H1 (cell line): ENCODE measurements around the gene TGFB1I1. TPM values are rescaled to one million over a fixed set of nuclear protein-coding genes. Genes with fewer than 3 reads are reported as not detected.

ENCODE experiments used
- CTCF ChIA-PET: fragments of 300-600 bp; sonication (Branson Sonifier 250); formaldehyde crosslinking; loops from one replicate; lab custom pipeline; 2021; ENCODE audit not compliant: partially characterized antibody; lab: Charles Lee
- POLR2A ChIA-PET: fragments of 300-600 bp; sonication (Branson Sonifier 250); formaldehyde crosslinking; loops from one replicate; lab custom pipeline; 2021; ENCODE audit warnings: inconsistent platforms; ENCODE audit not compliant: partially characterized antibody; lab: Charles Lee
- DNase-seq, 2 experiments: peaks; one replicate each; pipeline versions ENCODE4 v3.0.0 to v3.0.0-alpha.2; 2010 to 2022; ENCODE audit warnings: low spot score in 2 of 2, low read depth in 1 of 2, mixed read lengths in 1 of 2
- FAIRE-seq: peaks from 2 replicates; lab custom pipeline; 2011; peaks lifted over from hg19 to GRCh38; lab: Jason Lieb, UNC
- H2AFZ ChIP-seq: 2 replicates; pipeline ENCODE4 v1.8.1; 2012; ENCODE audit warnings: low read length, inconsistent platforms
- H2AK5ac ChIP-seq: 2 replicates; pipeline ENCODE4 v1.6.1; 2013; ENCODE audit warnings: low read depth, low read length
- H2BK120ac ChIP-seq: replicated peaks from 2 replicates; pipeline ENCODE3; 2013; ENCODE audit warnings: low read depth, low read length, inconsistent platforms
- H2BK12ac ChIP-seq: 2 replicates; pipeline ENCODE4 v1.6.1; 2013; ENCODE audit warnings: low read depth, low read length
- H2BK15ac ChIP-seq: 2 replicates; pipeline ENCODE4 v1.6.1; 2013; ENCODE audit warnings: low read length
- H2BK20ac ChIP-seq: 2 replicates; pipeline ENCODE4 v1.6.1; 2013; ENCODE audit warnings: low read length
- H2BK5ac ChIP-seq: 2 replicates; pipeline ENCODE4 v1.6.1; 2013; ENCODE audit warnings: low read depth, low read length
- H3K14ac ChIP-seq: 2 replicates; pipeline ENCODE4 v1.6.1; 2013; ENCODE audit warnings: inconsistent platforms; ENCODE audit not compliant: insufficient read length
- H3K18ac ChIP-seq: 2 replicates; pipeline ENCODE4 v1.6.1; 2013; ENCODE audit warnings: low read length; ENCODE audit errors: extremely low read depth
- H3K23ac ChIP-seq: 2 replicates; pipeline ENCODE4 v1.6.1; 2013; ENCODE audit warnings: inconsistent platforms; ENCODE audit not compliant: insufficient read length
- H3K23me2 ChIP-seq: 2 replicates; pipeline ENCODE4 v1.6.1; 2013; ENCODE audit warnings: low read depth, low read length
- H3K27ac ChIP-seq: 2 replicates; pipeline ENCODE4 v1.6.1; 2011; ENCODE audit warnings: low read depth, low read length, inconsistent platforms
- H3K27me3 ChIP-seq, 4 experiments: replicated peaks in 1 of 4; 1 replicate in 1 of 4; 2 replicates in 3 of 4; pipeline versions ENCODE4 v1.6.1 to v1.8.1; 2011 to 2013; ENCODE audit warnings: low read length in 3 of 4, mild to moderate bottlenecking in 3 of 4, inconsistent platforms in 2 of 4, mixed read lengths in 2 of 4, moderate library complexity in 1 of 4; ENCODE audit not compliant: control insufficient read depth in 3 of 4, insufficient read depth in 3 of 4; ENCODE audit errors: extremely low read depth in 1 of 4
- H3K36me3 ChIP-seq, 4 experiments: 2 replicates each; pipeline versions ENCODE4 v1.6.1 to v1.8.1; 2011 to 2013; ENCODE audit warnings: mild to moderate bottlenecking in 4 of 4, low read length in 3 of 4, moderate library complexity in 2 of 4, control low read depth in 1 of 4, inconsistent platforms in 1 of 4; ENCODE audit not compliant: insufficient read depth in 4 of 4, control insufficient read depth in 2 of 4
- H3K4ac ChIP-seq: replicated peaks from 2 replicates; pipeline ENCODE3; 2013; ENCODE audit warnings: low read length, low read depth, mixed read lengths, inconsistent platforms; ENCODE audit not compliant: insufficient read length
- H3K4me1 ChIP-seq, 4 experiments: replicated peaks in 1 of 4; 1 replicate in 1 of 4; 2 replicates in 3 of 4; pipeline versions ENCODE4 v1.6.1 to v1.8.1; 2011 to 2013; ENCODE audit warnings: low read length in 3 of 4, inconsistent platforms in 2 of 4, mixed read lengths in 1 of 4; ENCODE audit not compliant: insufficient read depth in 4 of 4, control insufficient read depth in 3 of 4
- H3K4me2 ChIP-seq, 2 experiments: 2 replicates each; pipeline versions ENCODE4 v1.6.1 to v1.8.1; 2011 to 2013; ENCODE audit warnings: low read depth in 2 of 2, low read length in 2 of 2, control low read depth in 1 of 2, inconsistent platforms in 1 of 2, mild to moderate bottlenecking in 1 of 2; ENCODE audit not compliant: insufficient read depth in 1 of 2
- H3K4me3 ChIP-seq, 4 experiments: fragments of 200-600, 300-600 bp in 1 of 4; sonication (generic), shearing (Covaris generic), sonication (Bioruptor Twin) in 1 of 4; 2 replicates each; pipeline versions ENCODE4 v1.5.1 to v1.8.1; 2011 to 2016; ENCODE audit warnings: low read length in 4 of 4, low read depth in 3 of 4, control low read depth in 2 of 4, inconsistent platforms in 2 of 4, mild to moderate bottlenecking in 2 of 4, mixed read lengths in 1 of 4, moderate library complexity in 1 of 4; ENCODE audit not compliant: insufficient read depth in 2 of 4; ENCODE audit errors: extremely low read depth in 1 of 4
- H3K56ac ChIP-seq: replicated peaks from 2 replicates; pipeline ENCODE3; 2013; ENCODE audit warnings: low read depth, mild to moderate bottlenecking, mixed read lengths, low read length, inconsistent platforms; ENCODE audit not compliant: insufficient read length
- H3K79me1 ChIP-seq: 2 replicates; pipeline ENCODE4 v1.6.1; 2013; ENCODE audit warnings: low read depth, low read length, control low read depth
- H3K79me2 ChIP-seq, 2 experiments: 2 replicates each; pipeline versions ENCODE4 v1.6.1 to v1.8.1; 2012 to 2013; ENCODE audit warnings: low read length in 2 of 2, mild to moderate bottlenecking in 2 of 2, inconsistent platforms in 1 of 2; ENCODE audit not compliant: insufficient read depth in 2 of 2, control insufficient read depth in 1 of 2
- H3K9ac ChIP-seq, 4 experiments: replicated peaks in 1 of 4; 1 replicate in 1 of 4; 2 replicates in 3 of 4; pipeline versions ENCODE4 v1.6.1 to v1.8.1; 2011 to 2013; ENCODE audit warnings: low read depth in 3 of 4, low read length in 3 of 4, control low read depth in 2 of 4, mild to moderate bottlenecking in 2 of 4, moderate library complexity in 2 of 4, inconsistent platforms in 1 of 4; ENCODE audit errors: extremely low read depth in 1 of 4
- H3K9me3 ChIP-seq, 2 experiments: 2 replicates each; pipeline versions ENCODE4 v1.6.1 to v1.8.1; 2012 to 2013; ENCODE audit warnings: mild to moderate bottlenecking in 2 of 2, moderate library complexity in 2 of 2, control low read depth in 1 of 2, inconsistent platforms in 1 of 2, low read depth in 1 of 2, low read length in 1 of 2, mixed read lengths in 1 of 2; ENCODE audit not compliant: insufficient read depth in 2 of 2
- H4K20me1 ChIP-seq, 2 experiments: replicated peaks in 1 of 2; 2 replicates each; pipeline versions ENCODE3 to v1.8.1; 2011 to 2013; ENCODE audit warnings: inconsistent platforms in 2 of 2, low read length in 2 of 2, mild to moderate bottlenecking in 1 of 2; ENCODE audit not compliant: insufficient read depth in 2 of 2, control insufficient read depth in 1 of 2
- H4K5ac ChIP-seq: 2 replicates; pipeline ENCODE4 v1.6.1; 2013; ENCODE audit warnings: low read length, low read depth, mixed read lengths, inconsistent platforms; ENCODE audit not compliant: insufficient read length
- H4K8ac ChIP-seq: 2 replicates; pipeline ENCODE4 v1.8.0; 2013; ENCODE audit warnings: mild to moderate bottlenecking, moderate library complexity, low read length, inconsistent platforms; ENCODE audit not compliant: insufficient read depth; ENCODE audit errors: extremely low read depth
- H4K91ac ChIP-seq: replicated peaks from 2 replicates; pipeline ENCODE3; 2013; ENCODE audit warnings: low read length, mixed read lengths, inconsistent platforms; ENCODE audit not compliant: insufficient read length
- ATF2 ChIP-seq: IDR thresholded peaks from 2 replicates; pipeline ENCODE4 v1.6.1; 2012; ENCODE audit warnings: low read length, inconsistent platforms
- E2F6 ChIP-seq: IDR thresholded peaks from 2 replicates; pipeline ENCODE4 v1.6.1; 2012; ENCODE audit warnings: inconsistent platforms
- EZH2 ChIP-seq: fragments of 200-600 bp; sonication (generic); IDR thresholded peaks from 2 replicates; pipeline ENCODE4 v1.7.1; 2012; ENCODE audit warnings: low read depth, mild to moderate bottlenecking, moderate library complexity, low read length, inconsistent platforms; ENCODE audit not compliant: severe bottlenecking
- GABPA ChIP-seq: IDR thresholded peaks from 2 replicates; pipeline ENCODE4 v1.6.1; 2011; ENCODE audit warnings: mild to moderate bottlenecking, low read length, moderate library complexity, borderline replicate concordance; ENCODE audit not compliant: insufficient read depth
- MAFK ChIP-seq: IDR thresholded peaks from 2 replicates; pipeline ENCODE4 v1.6.1; 2012; ENCODE audit warnings: low read depth, mild to moderate bottlenecking, improper control_type of control experiment, low read length
- ZNF274 ChIP-seq: IDR thresholded peaks from 2 replicates; pipeline ENCODE4 v1.7.0; 2012; ENCODE audit warnings: low read length, borderline replicate concordance; ENCODE audit errors: extremely low read depth
- WGBS, 2 experiments: shearing (Covaris generic) in 1 of 2; methylation state at CpG; one replicate each; pipeline versions ENCODE4 v1.1.6 to v1.1.7; 2013 to 2015; ENCODE audit warnings: low lambda C conversion rate in 2 of 2, mixed read lengths in 2 of 2, inconsistent platforms in 1 of 2, low coverage in 1 of 2, missing lambda C conversion rate in 1 of 2; ENCODE audit not compliant: insufficient replicate concordance in 2 of 2, insufficient coverage in 1 of 2, insufficient read length in 1 of 2; ENCODE audit errors: extremely low coverage in 1 of 2, missing lambda C conversion rate in 1 of 2; 5-methylcytosine and 5-hydroxymethylcytosine counted together
- polyA plus RNA-seq, 7 experiments: library from polyadenylated mRNA; depleted of rRNA in 3 of 7; stranded (reverse) in 5 of 7; unstranded in 2 of 7; fragments of >200 nt in 5 of 7; fragments of 200-250 nt in 2 of 7; gene quantifications; 1 replicate in 5 of 7; 2 replicates in 1 of 7; 4 replicates in 1 of 7; pipeline versions ENCODE4 v1.2.1 to v1.2.3, GENCODE V29; 2011 to 2013; ENCODE audit warnings: missing spikeins in 2 of 7, mixed read lengths in 2 of 7
- total RNA-seq: library from RNA; stranded (reverse); fragmentation: NEBNext Ultra II Directional; extraction: Animal tissue kit (Norgen Biotek cat#: 25700); gene quantifications from 2 replicates; pipeline ENCODE4 v1.2.1, GENCODE V29; 2021
- TF ChIP-seq, protein P1 (sequence below): IDR thresholded peaks from 2 replicates; pipeline ENCODE4 v1.6.1; 2012; ENCODE audit warnings: inconsistent platforms

The TGFB1I1 gene
- total and polyA plus RNA-seq, 2 of the 8 experiments (the other 6 are each of a cell fraction or from before 2014, with no cell fraction given) = 5.6 to 5.8 TPM

GRCh38 chr16:31475946-31476302 is 4.0 kb downstream of the TGFB1I1 start:
- 20% methylated on average over 14 of the region's 26 CpGs; no CpG with 5 or more reads in 1 of the 2 experiments for WGBS, 2 experiments
- Histone ChIP-seq H2AFZ (0 out of 2 replicates have a peak overlapping the region, but pooled peaks have one; percentile 43), H4K91ac (no peak overlapping the region), H3K14ac (no peak overlapping the region), H3K36me3 (no peaks in the 10 kb centered on the region), H2BK15ac (no peak overlapping the region), H4K8ac (peak overlapping the region; percentile 71), H4K5ac (no peak overlapping the region), H2AK5ac (no peak overlapping the region), H2BK12ac (peak overlapping the region; percentile 39; the same call in 1 of the 2 replicates), H3K27ac (no peak overlapping the region), H2BK5ac (no peak overlapping the region), H3K27me3 (peaks cover 2 to 49% (median 38%) of the 10 kb centered on the region in 4 experiments), H3K9me3 (no peaks in the 10 kb centered on the region), H4K20me1 (peaks cover 0 to 3% of the 10 kb centered on the region in 2 experiments), H3K18ac (no peak overlapping the region; the same call in 1 of the 2 replicates), H3K9ac (no peak overlapping the region), H3K4me3 (peak overlapping the region; percentile 54 to 79 (median 60); a peak in 5 of 8 replicates), H3K23me2 (peaks cover 19% of the 10 kb centered on the region; the same call in 1 of the 2 replicates), H2BK120ac (no peak overlapping the region), H3K56ac (no peak overlapping the region), H2BK20ac (no peak overlapping the region), H3K4ac (no peak overlapping the region), H3K4me1 (peaks cover 0 to 12% (median 3%) of the 10 kb centered on the region in 4 experiments; a peak in 5 of 7 replicates), H3K23ac (no peak overlapping the region), H3K4me2 (peak overlapping the region; percentile 62 to 94), H3K79me2 (no peaks in the 10 kb centered on the region), H3K79me1 (no peaks in the 10 kb centered on the region)
- TF ChIP-seq, protein P1, sequence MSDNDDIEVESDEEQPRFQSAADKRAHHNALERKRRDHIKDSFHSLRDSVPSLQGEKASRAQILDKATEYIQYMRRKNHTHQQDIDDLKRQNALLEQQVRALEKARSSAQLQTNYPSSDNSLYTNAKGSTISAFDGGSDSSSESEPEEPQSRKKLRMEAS = peak; percentile 73
- TF ChIP-seq GABPA (no peak), MAFK (no peak), ATF2 (no peak), E2F6 (peak; percentile 72), ZNF274 (no peak), EZH2 (peak; percentile 28)
- FAIRE-seq = no peak
- POLR2A ChIA-PET = interaction anchor here (0.7 to 6.0 kb wide), 4 partner anchors 12 to 238 kb away, joined by 3 to 40 read pairs (median 17); partner anchors contain the start of genes ARMC5 and ZNF843
- DNase-seq = peak in 1 of 2 experiments; percentile 56
- CTCF ChIA-PET = interaction anchor here (0.6 to 5.1 kb wide), 6 partner anchors 15 to 221 kb away, joined by 3 to 35 read pairs (median 3); partner anchors contain the start of gene ARMC5
